GM15510 (cell line): ENCODE data around the gene RASL11B.

ENCODE experiments used
- POLR2A ChIP-seq: IDR thresholded peaks from 3 replicates; pipeline ENCODE4 v1.6.1; 2011; ENCODE audit warnings: borderline replicate concordance; ENCODE audit not compliant: insufficient read length; ENCODE audit errors: extremely low read depth

Gene RASL11B

DNA sequence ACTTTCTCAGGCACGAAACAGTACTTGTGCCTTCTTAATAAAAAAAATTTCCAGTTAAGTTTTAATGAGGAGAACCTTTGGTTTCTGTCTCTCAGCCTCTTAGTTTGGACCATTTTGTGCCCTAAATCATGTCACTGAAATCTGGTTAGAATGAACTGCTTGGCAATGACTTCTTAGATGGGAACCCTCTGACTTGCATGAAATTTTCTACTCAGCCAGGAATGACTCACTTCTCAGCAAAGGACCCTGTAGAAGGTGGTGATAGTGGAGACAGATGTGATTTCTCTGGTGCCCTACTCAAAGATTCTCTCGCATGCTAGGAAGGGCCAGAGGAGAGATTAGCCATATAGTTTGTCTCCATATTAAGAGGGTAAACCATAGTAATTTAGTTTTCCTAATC is 50.5 kb downstream of the RASL11B start:
- TF ChIP-seq POLR2A = no peak

DNA sequence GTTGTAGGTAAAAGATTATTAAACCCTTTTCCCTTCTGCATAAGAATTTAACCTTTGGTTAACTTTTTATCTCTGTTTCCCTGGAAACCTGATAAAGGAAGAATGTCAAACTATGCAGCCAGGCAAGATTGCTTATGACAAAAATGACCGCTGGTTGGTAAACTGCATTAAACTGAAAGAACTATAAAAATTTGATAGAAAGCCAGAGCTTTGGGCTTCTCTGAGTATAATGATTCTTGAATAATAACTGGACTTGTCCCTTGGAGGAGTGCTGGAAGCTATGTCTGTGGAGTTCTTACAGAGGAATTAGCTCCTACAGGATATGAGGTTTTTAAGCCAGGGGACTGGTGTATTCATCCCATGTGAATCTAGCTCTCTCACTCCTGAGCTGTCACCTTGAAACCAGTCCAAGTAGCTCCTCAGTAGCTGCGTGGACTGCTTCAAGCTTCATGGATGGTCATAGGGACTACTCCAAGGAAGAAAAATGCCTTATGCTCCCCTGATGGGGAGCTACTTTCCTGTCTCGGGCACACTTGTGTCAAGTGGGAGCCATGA is 52.0 kb downstream of the RASL11B start:
- no peak for TF ChIP-seq POLR2A

DNA sequence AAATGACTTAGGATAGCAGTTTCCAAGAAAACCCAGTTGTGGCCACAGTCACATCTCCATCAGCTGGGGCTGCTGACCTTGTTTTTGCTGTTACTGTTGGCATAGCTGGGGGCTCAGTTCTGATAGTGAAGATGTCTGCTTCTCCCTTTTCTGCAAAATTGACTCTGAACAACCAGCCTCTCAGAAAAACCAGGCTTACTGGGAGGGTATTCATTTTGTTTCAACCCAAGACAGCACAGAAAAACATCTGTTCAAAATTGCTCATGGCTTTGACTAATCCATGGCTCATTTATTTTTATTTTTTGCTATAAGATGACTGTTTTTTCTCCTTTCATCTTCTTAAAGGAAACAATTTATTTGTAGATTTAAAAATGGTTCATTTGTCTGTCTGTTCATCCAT is 53.1 kb downstream of the RASL11B start:
- TF ChIP-seq POLR2A = no peak

DNA sequence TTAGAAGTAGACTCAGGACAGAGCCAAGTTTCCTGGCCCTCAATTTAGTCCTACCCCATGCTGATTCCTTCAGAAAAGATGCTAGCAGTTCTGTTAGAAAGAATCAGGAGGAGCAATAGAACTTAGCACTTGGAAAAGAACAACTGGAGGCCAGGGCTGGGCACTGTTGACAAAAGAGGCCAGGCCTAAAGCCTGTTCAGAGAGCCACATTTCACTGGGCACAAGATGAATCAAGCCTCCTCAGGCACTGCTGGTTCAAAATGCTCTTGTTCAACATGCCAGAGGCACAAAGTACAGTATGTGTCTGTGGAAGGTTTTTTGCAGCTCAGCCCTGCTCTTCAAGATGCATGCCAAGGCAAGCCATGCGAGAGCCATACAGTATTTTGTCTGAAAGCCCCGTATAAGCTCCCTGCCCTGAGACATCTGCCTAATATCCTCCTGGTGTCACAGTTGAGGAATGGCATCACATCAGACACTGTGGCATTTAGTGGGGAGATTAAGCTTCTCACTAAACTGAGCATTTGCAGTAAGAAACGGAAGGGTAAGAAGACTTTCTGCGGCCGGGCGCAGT is 53.7 kb downstream of the RASL11B start:
- TF ChIP-seq POLR2A = no peak
